HUES64 (cell line): Measurements from ENCODE around the gene UBL3.

Source experiments
- H3K27ac ChIP-seq: 2 replicates; pipeline ENCODE4 v1.7.0; 2013; ENCODE audit warnings: low read depth, low read length, inconsistent platforms
- H3K27me3 ChIP-seq: 2 replicates; pipeline ENCODE4 v1.6.1; 2013; ENCODE audit warnings: mild to moderate bottlenecking, low read length; ENCODE audit not compliant: insufficient read depth
- H3K36me3 ChIP-seq: 2 replicates; pipeline ENCODE4 v1.6.1; 2013; ENCODE audit warnings: mild to moderate bottlenecking, low read length; ENCODE audit not compliant: insufficient read depth
- H3K4me1 ChIP-seq: 2 replicates; pipeline ENCODE4 v1.6.1; 2013; ENCODE audit warnings: mild to moderate bottlenecking, low read length, moderate library complexity; ENCODE audit not compliant: insufficient read depth
- H3K4me3 ChIP-seq: 2 replicates; pipeline ENCODE4 v1.5.1; 2013; ENCODE audit warnings: mild to moderate bottlenecking, low read length, moderate library complexity
- H3K9ac ChIP-seq: 2 replicates; pipeline ENCODE4 v1.6.1; 2013; ENCODE audit warnings: mild to moderate bottlenecking, low read depth, low read length
- H3K9me3 ChIP-seq: 2 replicates; pipeline ENCODE4 v1.6.1; 2013; ENCODE audit warnings: low read depth, low read length; ENCODE audit not compliant: insufficient read depth
- WGBS: fragments of 150-250, 120-280 bp; methylation state at CpG from one replicate; pipeline ENCODE4 v1.1.7; 2013; ENCODE audit warnings: missing lambda C conversion rate; 5-methylcytosine and 5-hydroxymethylcytosine counted together

UBL3 gene

GRCh38 chr13:29856426-29856825 is 6.0 kb upstream of the UBL3 start:
- no peaks in the 10 kb centered on the region for H3K4me1 ChIP-seq
- no peaks in the 10 kb centered on the region for H3K27me3 ChIP-seq
- no peak overlapping the region for H3K27ac ChIP-seq
- no peak overlapping the region for H3K9ac ChIP-seq
- H3K36me3 ChIP-seq, result no peaks in the 10 kb centered on the region
- H3K4me3 ChIP-seq, result no peak overlapping the region
- WGBS, result 100% methylated on average over 1 of the region's 2 CpGs
- H3K9me3 ChIP-seq, result no peaks in the 10 kb centered on the region

GRCh38 chr13:29855784-29856183 is 5.4 kb upstream of the UBL3 start:
- 0 out of 2 replicates have a peak, but pooled peaks cover 1% of the 10 kb centered on the region for H3K4me1 ChIP-seq
- H3K4me3 ChIP-seq, result no peak overlapping the region
- H3K27me3 ChIP-seq, result no peaks in the 10 kb centered on the region
- no peaks in the 10 kb centered on the region for H3K36me3 ChIP-seq
- H3K9me3 ChIP-seq, result no peaks in the 10 kb centered on the region
- no peak overlapping the region for H3K9ac ChIP-seq
- no peak overlapping the region for H3K27ac ChIP-seq
- 89% methylated on average over 4 of the region's 4 CpGs for WGBS

- H3K9me3 ChIP-seq, result no peaks in the 10 kb centered on the region
- no peak overlapping the region for H3K27ac ChIP-seq
- WGBS, result 86% methylated on average over 2 of the region's 4 CpGs
- H3K9ac ChIP-seq, result no peak overlapping the region
- H3K27me3 ChIP-seq, result no peaks in the 10 kb centered on the region
- no peak overlapping the region for H3K4me3 ChIP-seq
- 0 out of 2 replicates have a peak, but pooled peaks cover 3% of the 10 kb centered on the region for H3K4me1 ChIP-seq
- no peaks in the 10 kb centered on the region for H3K36me3 ChIP-seq
These were observed 4.6 kb upstream of the UBL3 start for GRCh38 chr13:29855009-29855408.

GRCh38 chr13:29853131-29853530 is 2.7 kb upstream of the UBL3 start:
- 0 out of 2 replicates have a peak, but pooled peaks cover 3% of the 10 kb centered on the region for H3K4me1 ChIP-seq
- 89% methylated on average over 2 of the region's 2 CpGs for WGBS

GRCh38 chr13:29852472-29853054 is 2.1 kb upstream of the UBL3 start:
- no peak overlapping the region for H3K27ac ChIP-seq
- H3K36me3 ChIP-seq, result no peaks in the 10 kb centered on the region
- peaks cover 6% of the 10 kb centered on the region for H3K4me1 ChIP-seq
- H3K4me3 ChIP-seq, result no peak overlapping the region
- H3K27me3 ChIP-seq, result no peaks in the 10 kb centered on the region
- WGBS, result 71% methylated on average over 5 of the region's 5 CpGs
- no peak overlapping the region for H3K9ac ChIP-seq
- no peaks in the 10 kb centered on the region for H3K9me3 ChIP-seq

More at GRCh38 chr13:29853131-29853530, 2.7 kb upstream of the UBL3 start:
- no peaks in the 10 kb centered on the region for H3K27me3 ChIP-seq
- H3K4me3 ChIP-seq, result no peak overlapping the region
- H3K9me3 ChIP-seq, result no peaks in the 10 kb centered on the region
- H3K36me3 ChIP-seq, result no peaks in the 10 kb centered on the region
- H3K9ac ChIP-seq, result no peak overlapping the region
- H3K27ac ChIP-seq, result no peak overlapping the region

- Histone ChIP-seq H3K27ac (peak overlapping the region; percentile 94; the same call in 1 of the 2 replicates), H3K4me1 (peaks cover 33% of the 10 kb centered on the region), H3K9me3 (no peaks in the 10 kb centered on the region), H3K36me3 (no peaks in the 10 kb centered on the region), H3K27me3 (no peaks in the 10 kb centered on the region), H3K9ac (peak overlapping the region; percentile 77), H3K4me3 (peak overlapping the region; percentile 96)
- under 1% methylated on average over 50 of the region's 50 CpGs for WGBS
These were observed 645 bp downstream of the UBL3 start for GRCh38 chr13:29849731-29850212.

- Histone ChIP-seq H3K36me3 (no peaks in the 10 kb centered on the region), H3K27ac (no peak overlapping the region), H3K9ac (peak overlapping the region; percentile 77; the same call in 1 of the 2 replicates), H3K9me3 (no peaks in the 10 kb centered on the region), H3K4me1 (peaks cover 40% of the 10 kb centered on the region), H3K4me3 (peak overlapping the region; percentile 96), H3K27me3 (no peaks in the 10 kb centered on the region)
- whole genome bisulfite sequencing, result under 1% methylated on average over 24 of the region's 24 CpGs
These were observed 1.3 kb downstream of the UBL3 start for GRCh38 chr13:29849071-29849631.

GRCh38 chr13:29847501-29847983 is 2.9 kb downstream of the UBL3 start:
- H3K4me3 ChIP-seq, result peak overlapping the region; percentile 55
- peak overlapping the region; percentile 47; the same call in 1 of the 2 replicates for H3K27ac ChIP-seq
- no peaks in the 10 kb centered on the region for H3K36me3 ChIP-seq
- H3K9ac ChIP-seq, result peak overlapping the region; percentile 43; the same call in 1 of the 2 replicates
- no peaks in the 10 kb centered on the region for H3K9me3 ChIP-seq
- WGBS, result 50% methylated on average over 13 of the region's 13 CpGs
- no peaks in the 10 kb centered on the region for H3K27me3 ChIP-seq
- peaks cover 50% of the 10 kb centered on the region for H3K4me1 ChIP-seq

- 74% methylated on average over 5 of the region's 6 CpGs for WGBS
- H3K4me3 ChIP-seq, result peak overlapping the region; percentile 55
- H3K9ac ChIP-seq, result no peak overlapping the region
- no peaks in the 10 kb centered on the region for H3K27me3 ChIP-seq
- no peaks in the 10 kb centered on the region for H3K36me3 ChIP-seq
- no peaks in the 10 kb centered on the region for H3K9me3 ChIP-seq
- H3K27ac ChIP-seq, result no peak overlapping the region
- peaks cover 55% of the 10 kb centered on the region for H3K4me1 ChIP-seq
These were observed 3.8 kb downstream of the UBL3 start for GRCh38 chr13:29846475-29847256.

- H3K9ac ChIP-seq, result no peak overlapping the region
- H3K4me1 ChIP-seq, result peaks cover 63% of the 10 kb centered on the region
- no peaks in the 10 kb centered on the region for H3K27me3 ChIP-seq
- H3K27ac ChIP-seq, result no peak overlapping the region; the same call in 1 of the 2 replicates
- H3K9me3 ChIP-seq, result no peaks in the 10 kb centered on the region
- no peak overlapping the region for H3K4me3 ChIP-seq
- 89% methylated on average over 2 of the region's 2 CpGs for WGBS
- H3K36me3 ChIP-seq, result no peaks in the 10 kb centered on the region
These were observed 4.9 kb downstream of the UBL3 start for GRCh38 chr13:29845440-29846056.
